Upper lobe of right lung (tissue), 1 donor: Measurements from ENCODE around the gene PRKCZ. TPM values are rescaled to one million over a fixed set of nuclear protein-coding genes. Genes with fewer than 3 reads are reported as not detected.
A peak's percentile ranks its signal among the peaks of the same experiment; 100 is the strongest.

ENCODE experiments used
- ATAC-seq: fragments of 200-7000 bp; cut with Tn5 transposase; one replicate; pipeline ENCODE4 v1.9.1; 2020; ENCODE audit warnings: mild to moderate bottlenecking, moderate library complexity
- DNase-seq: peaks from one replicate; pipeline ENCODE4 v3.0.0-alpha.2; 2020
- H3K27ac ChIP-seq: fragments of 200-600 bp; one replicate; pipeline ENCODE4 v1.8.0; 2022
- H3K27me3 ChIP-seq: fragments of 200-600 bp; one replicate; pipeline ENCODE4 v1.8.0; 2022; ENCODE audit warnings: mild to moderate bottlenecking
- H3K36me3 ChIP-seq: fragments of 200-600 bp; one replicate; pipeline ENCODE4 v1.8.0; 2022
- H3K4me1 ChIP-seq: fragments of 200-600 bp; one replicate; pipeline ENCODE4 v1.8.0; 2022
- H3K4me3 ChIP-seq: fragments of 200-600 bp; one replicate; pipeline ENCODE4 v1.8.0; 2022; ENCODE audit warnings: mild to moderate bottlenecking
- H3K9me3 ChIP-seq: fragments of 200-600 bp; one replicate; pipeline ENCODE4 v1.8.0; 2022
- intact Hi-C: fragments of 100-400 bp; cut with DNase I; formaldehyde crosslinking; loops from one replicate; pipeline ENCODE4 v1.11.0; 2022
- total RNA-seq: library from RNA; stranded (reverse); fragmentation: NEBNext Ultra II Directional; extraction: Animal tissue kit (Norgen Biotek cat#: 25700); gene quantifications from one replicate; pipeline ENCODE4 v1.2.1, GENCODE V29; 2021
- TF ChIP-seq, protein P1 (sequence below): fragments of 200-600 bp; IDR thresholded peaks from one replicate; pipeline ENCODE4 v1.8.0; 2022; ENCODE audit warnings: antibody characterized with exemption
- donor health status: DM: no; HTN: yes; CAD: no; lungs with severe emphysema.

Gene PRKCZ
- total RNA-seq, 1 donor from 2014 or later, result 121 TPM

DNA sequence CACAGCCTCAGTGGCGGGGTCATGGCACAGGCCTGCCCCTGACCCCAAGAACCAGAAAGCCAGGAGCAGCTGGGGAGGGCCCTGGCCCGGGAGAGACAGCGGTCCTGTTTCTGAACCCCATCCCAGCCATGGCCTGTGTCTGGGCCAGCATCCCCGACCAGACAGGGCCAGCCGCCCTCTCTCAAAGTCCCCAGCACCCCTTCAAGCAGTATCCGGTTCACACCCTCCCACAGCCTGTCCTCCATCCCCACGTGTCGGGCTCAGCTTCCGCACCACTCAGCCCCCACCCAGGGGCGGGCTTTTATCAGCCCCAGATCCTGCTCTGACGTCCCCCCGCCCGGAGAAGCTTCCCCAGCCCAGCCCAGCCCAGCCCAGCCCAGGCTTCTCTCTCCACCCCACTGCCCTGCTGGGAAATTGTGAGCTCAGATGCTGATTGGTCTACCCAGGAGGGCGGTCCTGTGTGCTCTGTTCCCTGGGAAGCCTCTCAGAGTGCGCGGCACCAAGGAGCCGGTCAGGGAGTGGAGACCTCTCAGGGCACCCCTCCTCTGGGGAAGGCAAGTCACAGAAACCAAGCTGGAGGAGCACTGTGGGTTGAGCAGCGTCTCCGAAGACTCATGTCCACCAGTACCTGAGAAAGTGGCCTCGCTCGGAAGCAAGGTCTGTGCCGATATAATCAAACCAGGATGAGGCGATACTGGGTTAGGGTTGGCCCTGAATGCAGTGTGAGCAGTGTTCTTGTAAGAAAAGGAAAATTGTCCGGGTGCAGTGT, 149.0 kb downstream of the PRKCZ start:
- H3K36me3 ChIP-seq, result no peaks in the 10 kb centered on the region
- peaks cover 20% of the 10 kb centered on the region for H3K4me1 ChIP-seq
- DNase-seq (peak; percentile 94), ATAC-seq (peak; percentile 84)
- TF ChIP-seq, protein P1, sequence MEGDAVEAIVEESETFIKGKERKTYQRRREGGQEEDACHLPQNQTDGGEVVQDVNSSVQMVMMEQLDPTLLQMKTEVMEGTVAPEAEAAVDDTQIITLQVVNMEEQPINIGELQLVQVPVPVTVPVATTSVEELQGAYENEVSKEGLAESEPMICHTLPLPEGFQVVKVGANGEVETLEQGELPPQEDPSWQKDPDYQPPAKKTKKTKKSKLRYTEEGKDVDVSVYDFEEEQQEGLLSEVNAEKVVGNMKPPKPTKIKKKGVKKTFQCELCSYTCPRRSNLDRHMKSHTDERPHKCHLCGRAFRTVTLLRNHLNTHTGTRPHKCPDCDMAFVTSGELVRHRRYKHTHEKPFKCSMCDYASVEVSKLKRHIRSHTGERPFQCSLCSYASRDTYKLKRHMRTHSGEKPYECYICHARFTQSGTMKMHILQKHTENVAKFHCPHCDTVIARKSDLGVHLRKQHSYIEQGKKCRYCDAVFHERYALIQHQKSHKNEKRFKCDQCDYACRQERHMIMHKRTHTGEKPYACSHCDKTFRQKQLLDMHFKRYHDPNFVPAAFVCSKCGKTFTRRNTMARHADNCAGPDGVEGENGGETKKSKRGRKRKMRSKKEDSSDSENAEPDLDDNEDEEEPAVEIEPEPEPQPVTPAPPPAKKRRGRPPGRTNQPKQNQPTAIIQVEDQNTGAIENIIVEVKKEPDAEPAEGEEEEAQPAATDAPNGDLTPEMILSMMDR, result no peak
- no peaks in the 10 kb centered on the region for H3K9me3 ChIP-seq
- H3K27me3 ChIP-seq, result no peaks in the 10 kb centered on the region
- peak overlapping the region; percentile 67 for H3K27ac ChIP-seq
- intact Hi-C loops, result loop anchor here (5.0 to 10.0 kb wide), 2 partner anchors 116 to 183 kb away; no protein-coding TSS in a partner anchor
- peak overlapping the region; percentile 55 for H3K4me3 ChIP-seq

DNA sequence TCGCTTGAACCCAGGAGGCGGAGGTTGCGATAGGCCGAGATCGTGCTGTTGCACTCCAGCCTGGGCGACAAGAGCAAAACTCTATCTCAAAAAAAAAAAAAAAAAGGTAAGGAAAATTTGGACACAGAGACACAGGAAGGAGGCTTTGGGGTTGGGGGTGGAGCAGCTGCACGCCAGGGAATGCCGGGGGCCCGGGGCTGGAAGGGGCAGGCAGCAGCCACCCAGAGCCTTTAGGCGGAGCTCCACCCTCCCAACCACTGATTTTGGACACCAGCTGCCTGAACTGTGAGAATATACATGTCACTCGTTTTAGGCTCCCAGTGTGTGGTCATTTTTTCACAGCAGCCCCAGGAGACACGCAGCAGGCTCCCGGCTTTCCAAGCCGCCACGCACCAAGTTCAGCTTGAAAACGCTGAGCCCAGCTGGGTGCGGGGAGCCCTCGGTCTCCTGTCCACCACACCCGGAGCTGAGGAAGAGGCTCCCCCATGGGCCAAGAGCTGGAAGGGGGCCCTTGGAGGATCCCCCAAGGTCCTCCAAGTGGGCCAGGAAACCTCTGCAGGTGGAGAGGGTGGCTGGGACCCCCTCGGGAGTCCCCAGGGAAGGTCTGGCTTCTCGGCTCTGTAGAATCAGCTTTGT, 150.2 kb downstream of the PRKCZ start:
- TF ChIP-seq, protein P1, result no peak
- Histone ChIP-seq H3K4me1 (peaks cover 20% of the 10 kb centered on the region), H3K27me3 (no peaks in the 10 kb centered on the region), H3K36me3 (no peaks in the 10 kb centered on the region), H3K4me3 (peak overlapping the region; percentile 55), H3K27ac (no peak overlapping the region), H3K9me3 (no peaks in the 10 kb centered on the region)
- intact Hi-C loops, result no loop called here
- DNase-seq (no peak), ATAC-seq (no peak)

DNA sequence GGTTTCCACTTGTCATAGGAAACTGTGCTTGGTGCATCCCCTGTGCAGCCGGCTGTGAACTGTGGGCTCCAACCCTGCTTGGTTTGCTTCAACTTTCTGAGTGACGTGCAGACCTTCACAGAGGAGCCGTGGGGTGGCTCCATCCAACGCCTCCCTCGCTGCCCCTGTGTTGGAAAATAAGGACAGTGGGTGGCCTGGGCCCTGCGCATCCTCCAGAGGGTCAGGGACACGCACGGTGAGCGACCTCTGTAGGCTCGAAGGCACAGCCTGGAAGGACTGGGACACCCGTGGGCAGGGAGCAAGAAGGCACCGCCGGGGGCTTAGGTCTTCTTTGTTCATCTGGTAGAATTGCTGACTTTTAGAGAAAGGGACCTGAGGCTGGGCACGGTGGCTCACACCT, 150.9 kb downstream of the PRKCZ start:
- no peaks in the 10 kb centered on the region for H3K27me3 ChIP-seq
- no peak overlapping the region for H3K27ac ChIP-seq
- TF ChIP-seq, protein P1, result no peak
- no peaks in the 10 kb centered on the region for H3K36me3 ChIP-seq
- ATAC-seq, result no peak
- no peak for DNase-seq
- peaks cover 21% of the 10 kb centered on the region for H3K4me1 ChIP-seq
- H3K9me3 ChIP-seq, result no peaks in the 10 kb centered on the region
- intact Hi-C loops, result no loop called here
- H3K4me3 ChIP-seq, result no peak overlapping the region

DNA sequence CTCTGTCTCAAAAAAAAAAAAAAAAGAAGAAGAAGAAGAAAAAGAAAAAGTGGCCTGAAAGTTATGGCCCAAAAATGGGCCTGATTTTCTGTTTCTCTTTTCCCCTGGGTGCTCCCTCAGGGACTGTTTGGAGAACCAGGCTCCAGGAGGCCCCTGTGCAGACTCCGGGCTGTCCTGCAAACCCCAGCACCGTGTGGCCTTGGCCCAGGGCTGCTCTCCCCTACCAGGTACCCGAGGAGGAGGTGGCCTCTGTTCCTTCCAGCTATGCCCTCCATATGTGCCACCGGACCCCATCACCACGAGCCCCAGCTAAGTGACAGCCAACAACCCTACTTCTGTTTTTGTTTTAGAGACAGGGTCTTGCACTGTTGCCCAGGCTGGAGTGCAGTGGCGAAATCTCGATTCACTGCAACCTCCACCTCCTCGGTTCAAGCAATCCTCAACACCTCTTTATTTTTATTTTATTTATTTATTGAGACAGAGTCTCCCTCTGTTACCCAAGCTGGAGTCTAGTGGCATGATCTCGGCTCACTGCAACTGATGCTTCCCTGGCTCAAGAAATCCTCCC, 151.9 kb downstream of the PRKCZ start:
- no peak for ATAC-seq
- Histone ChIP-seq H3K36me3 (no peaks in the 10 kb centered on the region), H3K4me1 (peaks cover 30% of the 10 kb centered on the region), H3K9me3 (no peaks in the 10 kb centered on the region), H3K27me3 (no peaks in the 10 kb centered on the region), H3K27ac (no peak overlapping the region), H3K4me3 (no peak overlapping the region)
- TF ChIP-seq, protein P1, result no peak
- intact Hi-C loops, result no loop called here
- DNase-seq, result no peak

DNA sequence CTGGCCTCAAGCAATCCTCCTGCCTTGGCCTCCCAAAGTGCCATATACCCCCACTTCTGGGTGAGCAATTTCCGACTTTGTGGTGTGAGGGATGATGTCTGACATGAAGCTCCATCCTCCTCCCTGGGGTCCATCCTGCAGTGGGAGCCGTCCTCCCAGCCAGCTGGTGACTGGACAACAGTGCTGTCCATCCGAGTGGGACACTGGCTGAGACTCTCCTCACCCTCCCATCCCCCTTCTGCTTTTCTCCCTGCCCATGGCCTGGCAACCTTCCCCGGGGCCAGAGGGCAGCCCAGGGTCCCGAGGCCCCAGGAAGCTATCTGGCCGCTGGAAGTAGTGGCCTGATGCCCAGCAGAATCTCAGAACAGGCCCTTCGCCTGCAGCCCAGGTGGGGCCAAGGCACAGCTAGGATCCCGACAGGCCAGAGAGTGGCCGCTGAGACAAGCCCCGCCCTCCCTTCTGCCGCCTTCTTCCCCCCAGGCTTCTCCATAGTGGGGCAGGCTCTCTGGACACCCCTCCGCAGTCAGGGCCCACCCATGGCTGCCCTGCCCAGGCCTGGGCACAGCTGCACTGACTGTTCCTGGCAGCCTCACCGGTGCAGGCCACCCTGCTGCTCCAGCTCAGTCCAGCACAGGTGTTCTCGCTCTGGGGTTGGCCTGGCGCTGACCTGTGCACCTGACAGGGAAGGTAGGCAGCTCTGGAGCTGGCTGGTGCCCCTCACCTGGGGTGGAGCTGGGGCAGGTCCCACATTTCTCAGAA, 152.8 kb downstream of the PRKCZ start:
- Histone ChIP-seq H3K36me3 (no peaks in the 10 kb centered on the region), H3K9me3 (no peaks in the 10 kb centered on the region), H3K27ac (no peak overlapping the region), H3K27me3 (no peaks in the 10 kb centered on the region), H3K4me3 (no peak overlapping the region), H3K4me1 (peaks cover 39% of the 10 kb centered on the region)
- DNase-seq (no peak), ATAC-seq (no peak)
- TF ChIP-seq, protein P1, result no peak
- intact Hi-C loops, result no loop called here
